GM10266 (cell line): ENCODE data around the gene SMIM43.
A peak's percentile ranks its signal among the peaks of the same experiment; 100 is the strongest.
"Not testable (repeated sequence)": the region's sequence is repeated elsewhere in the genome, so short reads cannot be mapped to it uniquely, and the experiment has no call there.

Source experiments
- DNase-seq: peaks from one replicate; pipeline ENCODE4 v3.0.0; 2012; ENCODE audit errors: extremely low spot score
- CTCF ChIP-seq: IDR thresholded peaks from 2 replicates; pipeline ENCODE4 v1.5.1; 2012; ENCODE audit warnings: mild to moderate bottlenecking, low read depth; ENCODE audit not compliant: control insufficient read depth, insufficient read depth; ENCODE audit errors: missing control alignments

Gene SMIM43

GRCh38 chr4:121736735-121737351 is 28.1 kb downstream of the SMIM43 start:
- peak; percentile 17 for DNase-seq
- peak; percentile 42 for TF ChIP-seq CTCF

DNA sequence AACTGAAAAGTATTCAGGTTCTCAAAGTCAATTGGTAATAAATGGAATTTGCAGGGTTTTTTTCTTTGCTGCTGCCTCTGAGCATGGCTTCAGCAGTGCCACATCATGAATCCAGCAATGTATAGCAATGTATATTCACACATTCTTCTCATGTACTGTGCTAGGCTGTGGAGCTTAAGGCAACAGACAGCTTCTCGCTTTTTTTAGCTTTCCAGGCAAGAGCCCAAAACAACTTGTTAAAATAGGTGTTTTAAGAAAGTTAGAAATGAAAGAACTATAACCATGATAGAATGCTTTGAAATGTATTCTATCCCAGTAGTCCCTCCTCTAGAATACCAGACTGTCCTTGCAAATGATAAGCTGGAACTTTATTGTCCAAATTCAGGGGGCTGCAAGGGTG is 30.4 kb downstream of the SMIM43 start:
- TF ChIP-seq CTCF, result no peak
- no peak for DNase-seq

DNA sequence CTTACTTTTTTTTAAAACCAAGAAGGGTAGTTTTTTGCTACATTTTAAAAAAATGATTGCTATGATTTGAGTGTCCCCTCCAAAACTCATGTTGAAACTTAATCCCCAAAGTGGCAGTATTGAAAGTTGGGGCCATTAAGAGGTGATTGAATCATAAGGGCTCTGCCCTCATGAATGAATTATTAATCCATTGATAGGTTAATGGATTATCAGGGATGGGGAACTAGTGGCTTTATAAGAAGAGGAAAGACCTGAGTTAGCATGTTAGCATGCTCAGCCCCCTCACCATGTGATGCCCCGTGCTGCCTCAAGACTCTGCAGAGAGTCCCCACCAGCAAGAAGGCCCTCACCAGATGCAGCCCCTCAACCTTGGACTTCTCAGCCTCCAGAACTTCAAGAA is 31.0 kb downstream of the SMIM43 start:
- DNase-seq, result no peak
- TF ChIP-seq CTCF, result no peak

DNA sequence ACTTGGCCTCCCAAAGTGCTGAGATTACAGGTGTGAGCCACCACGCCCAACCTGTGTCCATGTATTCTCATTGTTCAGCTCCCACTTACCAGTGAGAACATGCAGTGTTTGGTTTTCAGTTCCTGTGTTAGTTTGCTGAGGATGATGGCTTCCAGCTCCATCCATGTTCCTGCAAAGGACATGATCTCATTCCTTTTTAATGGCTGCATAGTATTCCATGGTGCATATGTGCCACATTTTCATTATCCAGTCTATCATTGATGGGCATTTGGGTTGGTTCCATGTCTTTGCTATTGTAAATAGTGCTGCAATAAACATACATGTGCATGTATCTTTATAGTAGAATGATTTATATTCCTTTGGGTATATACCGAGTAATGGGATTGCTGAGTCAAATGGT is 35.2 kb downstream of the SMIM43 start:
- DNase-seq, result not testable (repeated sequence)

DNA sequence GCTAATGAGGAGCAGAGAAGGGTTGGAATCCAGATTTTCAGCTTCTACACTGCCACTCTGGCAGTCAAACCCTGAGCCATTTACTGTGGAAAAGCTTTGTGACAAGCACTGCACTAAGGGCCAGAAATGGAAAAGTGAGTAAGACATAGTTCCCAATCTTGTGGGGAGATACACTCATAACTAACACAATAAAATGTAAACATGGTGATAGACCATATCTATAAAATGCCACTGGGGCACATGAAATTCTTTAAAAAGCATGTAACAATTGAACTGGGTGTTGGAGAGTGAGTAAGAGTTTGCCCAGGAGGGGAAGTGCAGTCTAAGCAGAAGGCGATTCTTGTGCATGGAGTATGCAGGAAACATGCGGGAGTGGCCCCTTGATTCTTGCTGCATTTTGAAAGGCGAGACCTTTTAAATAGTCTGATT is 36.2 kb downstream of the SMIM43 start:
- TF ChIP-seq CTCF, result no peak
- no peak for DNase-seq

- no peak for TF ChIP-seq CTCF
- no peak for DNase-seq
Observed at GRCh38 chr4:121728066-121728465, 36.9 kb downstream of the SMIM43 start.

- peak; percentile 58 for DNase-seq
- TF ChIP-seq CTCF, result peak; percentile 63
Observed at GRCh38 chr4:121726642-121727268, 38.2 kb downstream of the SMIM43 start.
